ENCODE data around the gene HOXB9. TPM values are rescaled to one million over a fixed set of nuclear protein-coding genes. Genes with fewer than 3 reads are reported as not detected.

The HOXB9 gene
- total and polyA plus RNA-seq, 4 donors: 19.8 to 413 (median 129) TPM

DNA sequence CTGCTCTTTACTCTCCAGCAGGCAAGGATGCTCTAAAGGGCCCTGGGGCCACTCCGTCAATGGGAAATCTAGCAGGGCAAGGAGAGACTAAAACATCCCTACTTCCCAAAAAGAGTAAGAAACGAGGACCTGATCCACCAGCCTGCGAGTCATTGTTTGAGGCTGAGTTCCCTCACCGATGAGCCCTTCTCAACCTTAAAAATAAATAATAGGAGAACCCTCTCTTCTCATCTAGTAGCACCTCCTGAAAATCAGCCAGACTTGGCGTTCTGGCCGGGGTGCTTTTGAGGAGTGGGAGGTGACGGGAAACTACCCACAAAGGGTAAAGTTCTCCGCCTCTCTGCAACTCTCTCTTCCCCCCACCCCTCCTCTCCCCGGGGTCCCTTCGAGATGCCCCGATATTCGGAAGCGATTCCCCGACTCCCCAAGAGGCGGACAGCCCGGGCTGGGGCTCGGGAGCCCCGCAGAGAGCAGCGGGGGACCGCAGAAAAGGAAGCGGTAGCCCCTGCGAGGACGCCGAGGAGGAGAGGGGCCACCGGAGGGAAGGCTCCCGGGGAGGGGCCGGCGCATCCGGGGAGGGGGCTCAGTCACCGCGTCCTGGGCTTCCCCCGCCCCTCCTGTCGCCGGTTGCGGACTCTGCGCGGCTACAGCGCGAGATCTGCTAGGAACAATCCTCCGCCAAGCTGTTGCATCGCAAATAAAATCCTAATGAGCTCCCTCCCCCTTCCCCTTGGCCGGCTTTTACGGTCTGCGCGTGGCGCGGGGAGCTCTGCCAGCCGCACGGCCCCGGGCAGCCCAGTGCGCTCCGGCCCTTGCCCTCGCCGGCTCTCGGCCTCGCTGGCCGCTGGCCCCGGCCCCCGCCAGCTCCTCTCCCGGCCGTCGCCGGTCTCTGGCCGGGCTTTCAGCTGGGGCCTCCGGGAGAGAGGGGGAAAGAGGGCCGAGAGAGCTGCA lies 1.3 kb downstream of the HOXB9 start:
- Histone ChIP-seq H3K4me3 (ENCODE audit: low read depth, low read length) (peak overlapping the region; percentile 73), H3K4me1 (ENCODE audit: control insufficient read depth, insufficient read depth, low read length) (peaks cover 69% of the 10 kb centered on the region), H3K36me3 (ENCODE audit: control insufficient read depth, insufficient read depth, low read length) (peaks cover 6% of the 10 kb centered on the region), H3K27me3 (ENCODE audit: control insufficient read depth, insufficient read depth, low read length) (peaks cover 36% of the 10 kb centered on the region), H3K9me3 (ENCODE audit: control insufficient read depth, insufficient read depth, low read length) (no peaks in the 10 kb centered on the region), H3K27ac (ENCODE audit: low read depth, low read length) (peak overlapping the region; percentile 93)
- WGBS (ENCODE audit: insufficient coverage): under 1% methylated on average over 51 of the region's 66 CpGs
- peak in 4 of 6 donors; percentile 60 to 89 (median 70) for DNase-seq (ENCODE audit: low read depth in 4 of 6, low spot score in 6 of 6)

DNA sequence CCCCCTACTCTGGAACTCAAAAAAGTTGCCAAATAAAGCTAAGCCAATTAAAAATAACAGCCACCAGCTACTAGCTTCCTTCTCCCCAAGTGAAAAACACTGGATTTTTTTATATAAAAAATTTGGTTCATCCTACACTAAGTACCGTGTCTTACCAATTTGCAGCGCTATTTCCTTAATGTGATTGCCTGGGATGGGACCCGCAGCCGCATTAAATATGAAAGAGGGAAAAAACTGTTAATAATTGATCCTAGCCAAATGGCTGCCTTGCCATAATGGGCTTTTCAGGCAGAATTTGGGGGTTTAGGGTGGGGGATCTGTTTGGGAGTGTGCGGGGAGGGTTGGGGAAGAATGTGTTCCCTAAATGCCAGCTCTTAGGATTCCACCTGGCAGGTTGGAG lies 2.0 kb downstream of the HOXB9 start:
- 29% methylated on average over 3 of the region's 5 CpGs for WGBS (ENCODE audit: insufficient coverage)
- H3K27ac ChIP-seq (ENCODE audit: low read depth, low read length): peak overlapping the region; percentile 93
- no peaks in the 10 kb centered on the region for H3K9me3 ChIP-seq (ENCODE audit: control insufficient read depth, insufficient read depth, low read length)
- peaks cover 73% of the 10 kb centered on the region for H3K4me1 ChIP-seq (ENCODE audit: control insufficient read depth, insufficient read depth, low read length)
- DNase-seq (ENCODE audit: low read depth in 4 of 6, low spot score in 6 of 6): peak in 2 of 6 donors; percentile 24 to 84
- peak overlapping the region; percentile 73 for H3K4me3 ChIP-seq (ENCODE audit: low read depth, low read length)
- peaks cover 32% of the 10 kb centered on the region for H3K27me3 ChIP-seq (ENCODE audit: control insufficient read depth, insufficient read depth, low read length)
- peaks cover 6% of the 10 kb centered on the region for H3K36me3 ChIP-seq (ENCODE audit: control insufficient read depth, insufficient read depth, low read length)

DNA sequence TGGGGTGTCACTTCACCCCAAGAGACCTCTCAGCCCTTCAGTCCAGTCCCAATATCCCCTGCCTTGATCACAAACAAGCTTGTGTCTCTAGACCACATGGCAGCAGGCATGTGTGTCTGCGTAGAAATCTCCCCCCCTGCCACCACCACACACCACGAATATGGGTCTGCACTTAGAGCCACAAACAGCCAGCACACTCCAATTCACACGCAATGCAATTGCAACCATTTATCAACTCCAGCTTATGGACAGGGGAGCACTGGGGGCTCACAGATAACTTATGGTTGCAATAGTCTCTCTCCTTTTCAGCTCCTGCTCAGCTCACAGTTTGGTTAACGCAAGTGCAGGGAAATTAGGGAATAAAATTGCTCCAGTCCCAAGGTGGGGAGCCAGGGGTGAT lies 2.6 kb downstream of the HOXB9 start:
- H3K4me1 ChIP-seq (ENCODE audit: control insufficient read depth, insufficient read depth, low read length): peaks cover 78% of the 10 kb centered on the region
- DNase-seq (ENCODE audit: low read depth in 4 of 6, low spot score in 6 of 6): peak in 3 of 6 donors; percentile 30 to 92 (median 40)
- peak overlapping the region; percentile 65 for H3K27ac ChIP-seq (ENCODE audit: low read depth, low read length)
- no peaks in the 10 kb centered on the region for H3K9me3 ChIP-seq (ENCODE audit: control insufficient read depth, insufficient read depth, low read length)
- peaks cover 6% of the 10 kb centered on the region for H3K36me3 ChIP-seq (ENCODE audit: control insufficient read depth, insufficient read depth, low read length)
- WGBS (ENCODE audit: insufficient coverage): 16% methylated on average over 3 of the region's 4 CpGs
- peak overlapping the region; percentile 27 for H3K4me3 ChIP-seq (ENCODE audit: low read depth, low read length)
- H3K27me3 ChIP-seq (ENCODE audit: control insufficient read depth, insufficient read depth, low read length): peaks cover 31% of the 10 kb centered on the region

DNA sequence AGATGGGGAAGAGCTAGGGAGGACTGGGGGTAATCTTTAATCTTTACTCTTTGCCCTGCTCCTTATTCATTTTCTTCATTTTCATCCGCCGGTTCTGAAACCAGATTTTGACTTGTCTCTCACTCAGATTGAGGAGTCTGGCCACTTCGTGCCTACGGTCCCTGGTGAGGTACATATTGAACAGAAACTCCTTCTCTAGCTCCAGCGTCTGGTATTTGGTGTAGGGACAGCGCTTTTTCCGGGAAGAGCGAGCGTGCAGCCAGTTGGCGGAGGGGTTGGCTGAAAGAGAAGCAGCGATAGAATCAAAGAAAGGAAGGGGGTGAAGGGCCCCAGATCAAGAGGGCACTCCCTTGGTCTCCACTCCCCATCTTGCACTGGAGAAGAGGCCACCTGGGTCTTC lies 3.3 kb downstream of the HOXB9 start:
- WGBS (ENCODE audit: insufficient coverage): no CpG with 5 or more reads among the region's 11 CpGs
- H3K27ac ChIP-seq (ENCODE audit: low read depth, low read length): peak overlapping the region; percentile 65
- H3K4me1 ChIP-seq (ENCODE audit: control insufficient read depth, insufficient read depth, low read length): peaks cover 79% of the 10 kb centered on the region
- peaks cover 6% of the 10 kb centered on the region for H3K36me3 ChIP-seq (ENCODE audit: control insufficient read depth, insufficient read depth, low read length)
- H3K27me3 ChIP-seq (ENCODE audit: control insufficient read depth, insufficient read depth, low read length): peaks cover 31% of the 10 kb centered on the region
- DNase-seq (ENCODE audit: low read depth in 4 of 6, low spot score in 6 of 6): peak in 2 of 6 donors; percentile 31 to 71
- peak overlapping the region; percentile 27 for H3K4me3 ChIP-seq (ENCODE audit: low read depth, low read length)
- no peaks in the 10 kb centered on the region for H3K9me3 ChIP-seq (ENCODE audit: control insufficient read depth, insufficient read depth, low read length)

DNA sequence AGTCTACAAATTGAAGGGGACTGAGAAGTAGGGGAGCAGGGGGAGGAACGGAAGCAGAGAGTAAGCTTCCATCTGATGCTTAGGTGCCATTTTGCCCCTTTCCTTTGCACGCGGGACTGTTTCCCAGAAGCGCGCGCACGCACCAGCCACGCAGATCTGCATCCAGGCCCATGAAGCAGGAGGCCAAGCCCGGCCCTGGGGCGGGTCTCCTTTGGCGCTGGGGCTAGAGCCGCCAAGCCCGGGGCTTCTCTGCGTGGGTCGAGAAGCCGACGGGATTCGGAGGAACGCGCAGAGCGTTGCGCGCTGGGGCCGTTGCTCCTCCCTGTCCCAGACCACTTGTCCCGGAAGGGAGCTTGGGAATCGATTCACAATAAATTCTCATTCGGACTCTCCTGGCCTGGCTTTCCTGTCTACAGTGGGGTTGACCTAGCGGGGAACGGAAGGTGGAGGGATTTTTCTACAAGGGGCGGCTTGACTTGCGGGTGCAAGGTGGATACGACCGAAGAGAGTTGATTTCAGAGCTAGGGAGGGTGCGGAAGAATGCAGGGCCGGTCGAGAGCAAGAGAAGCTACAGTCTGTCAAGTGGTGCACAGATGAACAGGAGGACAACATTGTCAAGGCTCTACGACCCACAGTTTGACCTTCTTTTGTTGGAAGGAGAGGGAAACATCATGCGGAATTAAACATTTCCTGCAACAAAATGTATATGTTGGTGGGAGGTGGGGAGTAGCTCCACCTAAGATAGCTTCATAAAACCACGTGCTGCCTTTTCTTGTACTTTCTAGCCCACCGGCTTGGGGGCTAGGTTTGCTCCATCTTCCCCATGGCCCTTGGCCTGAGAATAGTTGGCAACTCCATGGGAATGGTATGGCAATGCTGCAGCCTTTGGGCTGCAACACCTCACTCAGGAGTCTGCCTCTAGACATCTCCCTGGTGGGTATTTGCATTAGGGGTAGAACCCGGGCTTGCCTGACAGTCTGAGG lies 4.5 kb downstream of the HOXB9 start:
- Histone ChIP-seq H3K27me3 (ENCODE audit: control insufficient read depth, insufficient read depth, low read length) (peaks cover 22% of the 10 kb centered on the region), H3K36me3 (ENCODE audit: control insufficient read depth, insufficient read depth, low read length) (peaks cover 6% of the 10 kb centered on the region), H3K27ac (ENCODE audit: low read depth, low read length) (peak overlapping the region; percentile 99), H3K4me3 (ENCODE audit: low read depth, low read length) (peak overlapping the region; percentile 33), H3K4me1 (ENCODE audit: control insufficient read depth, insufficient read depth, low read length) (peaks cover 78% of the 10 kb centered on the region), H3K9me3 (ENCODE audit: control insufficient read depth, insufficient read depth, low read length) (no peaks in the 10 kb centered on the region)
- 13% methylated on average over 38 of the region's 41 CpGs for WGBS (ENCODE audit: insufficient coverage)
- peak in 5 of 6 donors; percentile 22 to 79 (median 38) for DNase-seq (ENCODE audit: low read depth in 4 of 6, low spot score in 6 of 6)

DNA sequence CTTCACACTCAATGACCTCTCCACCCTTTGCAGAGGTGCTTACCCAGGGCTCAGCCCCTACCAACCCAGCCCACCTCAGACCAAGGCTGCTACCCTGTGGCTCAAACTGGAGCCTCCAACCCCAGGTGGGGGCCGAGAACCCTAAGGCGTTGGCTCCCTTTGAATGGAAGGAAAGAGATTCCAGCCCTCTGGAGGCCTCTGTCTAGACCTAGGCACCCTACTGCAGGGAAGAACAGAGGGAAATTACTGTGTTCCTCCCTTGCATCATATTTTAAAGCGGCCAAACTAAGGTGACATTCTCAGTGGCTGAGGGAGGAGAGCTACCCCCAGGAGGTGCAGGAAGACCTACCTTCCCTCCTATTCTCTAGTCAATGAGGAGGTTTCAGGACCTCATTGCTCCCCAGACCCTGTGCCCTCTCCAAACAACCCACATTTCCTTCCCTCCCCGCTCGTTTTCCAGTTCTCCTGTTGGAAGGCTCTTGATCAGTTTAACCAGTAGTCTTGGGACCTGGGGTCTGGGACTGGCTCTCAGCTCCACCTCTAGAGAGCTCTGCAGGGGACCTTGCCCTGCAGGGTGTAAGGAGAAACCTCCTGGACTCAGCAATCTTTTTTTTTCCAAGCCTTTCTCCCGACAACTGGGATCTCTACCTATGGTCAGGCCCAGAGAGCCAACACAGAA lies 5.6 kb downstream of the HOXB9 start:
- Histone ChIP-seq H3K27me3 (ENCODE audit: control insufficient read depth, insufficient read depth, low read length) (peaks cover 24% of the 10 kb centered on the region), H3K4me3 (ENCODE audit: low read depth, low read length) (peak overlapping the region; percentile 65), H3K9me3 (ENCODE audit: control insufficient read depth, insufficient read depth, low read length) (no peaks in the 10 kb centered on the region), H3K4me1 (ENCODE audit: control insufficient read depth, insufficient read depth, low read length) (peaks cover 84% of the 10 kb centered on the region), H3K27ac (ENCODE audit: low read depth, low read length) (peak overlapping the region; percentile 99), H3K36me3 (ENCODE audit: control insufficient read depth, insufficient read depth, low read length) (peaks cover 6% of the 10 kb centered on the region)
- peak in 5 of 6 donors; percentile 24 to 82 (median 36) for DNase-seq (ENCODE audit: low read depth in 4 of 6, low spot score in 6 of 6)
- WGBS (ENCODE audit: insufficient coverage): 30% methylated on average over 2 of the region's 6 CpGs

DNA sequence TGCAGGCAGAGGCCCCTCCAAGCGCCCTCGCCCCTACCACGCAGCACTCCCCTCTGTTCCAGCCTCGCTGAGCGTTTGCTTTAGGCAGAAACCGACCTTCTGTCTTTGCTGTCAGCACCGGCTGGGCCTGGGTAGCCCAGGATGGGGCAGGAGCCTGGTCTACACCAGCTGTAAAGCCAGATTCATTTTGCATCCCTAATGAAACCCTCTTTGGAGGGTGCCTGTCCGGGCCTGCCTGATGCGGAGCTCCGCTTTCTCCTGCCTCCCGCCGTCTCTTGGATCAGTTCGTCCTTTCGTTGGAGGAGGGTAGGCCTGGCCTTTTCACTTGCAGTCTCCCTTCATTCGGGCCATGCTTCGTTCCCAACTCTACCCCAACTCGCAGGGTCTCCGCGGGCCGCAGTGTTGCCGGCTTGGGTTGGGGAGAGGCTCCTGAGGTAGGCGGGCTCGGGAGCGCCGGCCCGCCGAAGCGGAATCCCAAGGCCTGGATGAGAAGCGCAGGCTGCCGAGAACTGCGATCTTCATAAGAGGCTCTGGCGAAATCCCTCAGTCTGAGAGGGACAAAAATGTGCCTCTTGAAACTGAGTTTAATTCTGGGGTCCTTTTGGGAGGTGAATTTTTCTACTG lies 6.2 kb downstream of the HOXB9 start:
- H3K4me1 ChIP-seq (ENCODE audit: control insufficient read depth, insufficient read depth, low read length): peaks cover 83% of the 10 kb centered on the region
- 22% methylated on average over 32 of the region's 32 CpGs for WGBS (ENCODE audit: insufficient coverage)
- peak; percentile 36 to 79 (median 54) for DNase-seq (ENCODE audit: low read depth in 4 of 6, low spot score in 6 of 6)

DNA sequence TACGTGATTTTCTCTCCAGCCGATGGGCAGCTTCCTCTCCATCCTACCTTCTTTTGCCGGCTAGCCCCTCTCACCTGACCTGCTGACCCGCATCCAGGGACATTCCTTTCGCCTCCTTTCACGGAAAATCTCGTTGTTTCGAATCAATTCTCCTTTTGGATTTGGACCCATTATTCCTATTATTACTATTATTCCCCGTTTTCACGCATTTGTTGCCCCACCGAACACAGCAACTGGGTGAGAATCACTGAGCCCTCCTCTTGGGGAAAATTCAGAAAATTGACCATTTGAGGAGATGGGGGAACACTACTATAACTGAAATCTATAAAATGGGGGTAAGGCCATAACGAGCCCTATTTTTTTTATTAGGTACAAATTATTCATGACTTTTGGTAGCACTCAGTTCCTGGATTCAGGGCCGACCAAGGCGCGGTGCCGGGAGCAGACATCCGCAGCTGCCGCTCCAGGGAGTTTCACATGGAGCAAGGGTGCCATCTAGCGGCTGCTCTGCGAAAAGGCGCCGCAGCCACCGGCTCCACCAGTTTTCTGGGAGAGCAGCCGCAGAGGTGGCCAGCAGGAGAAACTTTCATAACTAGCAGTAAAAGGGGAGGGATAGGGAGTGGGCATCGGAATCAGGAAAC lies 7.8 kb downstream of the HOXB9 start:
- peaks cover 74% of the 10 kb centered on the region for H3K4me1 ChIP-seq (ENCODE audit: control insufficient read depth, insufficient read depth, low read length)
- H3K9me3 ChIP-seq (ENCODE audit: control insufficient read depth, insufficient read depth, low read length): no peaks in the 10 kb centered on the region
- peaks cover 14% of the 10 kb centered on the region for H3K27me3 ChIP-seq (ENCODE audit: control insufficient read depth, insufficient read depth, low read length)
- H3K4me3 ChIP-seq (ENCODE audit: low read depth, low read length): peak overlapping the region; percentile 65
- peak overlapping the region; percentile 99 for H3K27ac ChIP-seq (ENCODE audit: low read depth, low read length)
- DNase-seq (ENCODE audit: low read depth in 4 of 6, low spot score in 6 of 6): peak; percentile 89 to 98 (median 92)
- H3K36me3 ChIP-seq (ENCODE audit: control insufficient read depth, insufficient read depth, low read length): peaks cover 6% of the 10 kb centered on the region
- 1% methylated on average over 20 of the region's 25 CpGs for WGBS (ENCODE audit: insufficient coverage)

More for the DNA sequence above, 6.2 kb downstream of the HOXB9 start:
- peak overlapping the region; percentile 99 for H3K27ac ChIP-seq (ENCODE audit: low read depth, low read length)
- H3K36me3 ChIP-seq (ENCODE audit: control insufficient read depth, insufficient read depth, low read length): peaks cover 6% of the 10 kb centered on the region
- H3K27me3 ChIP-seq (ENCODE audit: control insufficient read depth, insufficient read depth, low read length): peaks cover 22% of the 10 kb centered on the region
- H3K4me3 ChIP-seq (ENCODE audit: low read depth, low read length): peak overlapping the region; percentile 65
- no peaks in the 10 kb centered on the region for H3K9me3 ChIP-seq (ENCODE audit: control insufficient read depth, insufficient read depth, low read length)
